Activated CD4-positive, CD25-positive, alpha-beta regulatory T cell treated with anti-CD3 and anti-CD28 coated beads, Interleukin-2, amount 50 U/mL, for 24 hours (primary cell): ENCODE data around the gene TRIM4.
"Not testable (repeated sequence)": the region's sequence is repeated elsewhere in the genome, so short reads cannot be mapped to it uniquely, and the experiment has no call there.

Source experiments
- ATAC-seq, 2 donors: fragments of 150-1000 bp; cut with Tn5 transposase; one replicate each; pipeline ENCODE4 v1.10.0; 2021; ENCODE audit warnings: mild to moderate bottlenecking in 1 of 2, moderate library complexity in 1 of 2

Gene TRIM4

GRCh38 chr7:99918959-99919813 lies at the start of gene TRIM4:
TSS of gene TRIM4 (minus strand) at chr7:99919530. CDS start at chr7:99919401, 129 bp downstream.
- ATAC-seq = peak; percentile 99 to 100

- ATAC-seq = no peak
Measured at GRCh38 chr7:99958564-99959227, 39.4 kb upstream of the TRIM4 start.

- no peak for ATAC-seq
Measured at GRCh38 chr7:99955247-99955646, 35.9 kb upstream of the TRIM4 start.

- ATAC-seq = not testable (repeated sequence)
Measured at GRCh38 chr7:99954643-99955042, 35.3 kb upstream of the TRIM4 start.

GRCh38 chr7:99953649-99954048 lies 34.3 kb upstream of the TRIM4 start:
- peak in 1 of 2 donors; percentile 55 for ATAC-seq

- not testable (repeated sequence) for ATAC-seq
Measured at GRCh38 chr7:99952649-99953048, 33.3 kb upstream of the TRIM4 start.

GRCh38 chr7:99950819-99951218 lies 31.5 kb upstream of the TRIM4 start:
- not testable (repeated sequence) for ATAC-seq

GRCh38 chr7:99949645-99950228 lies 30.4 kb upstream of the TRIM4 start:
- ATAC-seq = no peak

GRCh38 chr7:99947608-99948007 lies 28.3 kb upstream of the TRIM4 start:
- ATAC-seq = no peak

GRCh38 chr7:99944497-99945070 lies 25.3 kb upstream of the TRIM4 start:
- no peak for ATAC-seq

GRCh38 chr7:99943641-99944496 lies 24.5 kb upstream of the TRIM4 start:
- no peak for ATAC-seq

- no peak for ATAC-seq
Measured at GRCh38 chr7:99938296-99938695, 19.0 kb upstream of the TRIM4 start.

- not testable (repeated sequence) for ATAC-seq
Measured at GRCh38 chr7:99935009-99935408, 15.7 kb upstream of the TRIM4 start.

GRCh38 chr7:99930376-99930775 lies 11.0 kb upstream of the TRIM4 start:
- ATAC-seq = no peak

- ATAC-seq = no peak
Measured at GRCh38 chr7:99929730-99930053, 10.4 kb upstream of the TRIM4 start.

GRCh38 chr7:99928994-99929729 lies 9.8 kb upstream of the TRIM4 start, which contains the start of gene GJC3:
TSS of gene GJC3 (minus strand) at chr7:99929620. CDS start at chr7:99929620, 0 bp downstream.
- peak; percentile 61 to 79 for ATAC-seq

GRCh38 chr7:99928188-99928587 lies 8.9 kb upstream of the TRIM4 start:
- no peak for ATAC-seq

GRCh38 chr7:99927536-99927935 lies 8.2 kb upstream of the TRIM4 start:
- no peak for ATAC-seq

- ATAC-seq = no peak
Measured at GRCh38 chr7:99926321-99926720, 7.0 kb upstream of the TRIM4 start.

GRCh38 chr7:99923200-99923599 lies 3.9 kb upstream of the TRIM4 start:
- no peak for ATAC-seq

- no peak for ATAC-seq
Measured at GRCh38 chr7:99920149-99920548, 819 bp upstream of the TRIM4 start.

- no peak for ATAC-seq
Measured at GRCh38 chr7:99919814-99920112, 433 bp upstream of the TRIM4 start.
